Aorta (tissue), 4 donors: ENCODE measurements around the gene ZBTB38. TPM values are rescaled to one million over a fixed set of nuclear protein-coding genes. Genes with fewer than 3 reads are reported as not detected.

Experiments
- polyA plus RNA-seq, 2 donors: library from polyadenylated mRNA; stranded (reverse); fragments of 200-250 nt; gene quantifications; one replicate each; pipeline ENCODE4 v1.2.3, GENCODE V29; 2013
- total RNA-seq, 2 donors: library from RNA; stranded (reverse); fragmentation: NEBNext Ultra II Directional; extraction: Animal tissue kit (Norgen Biotek cat#: 25700); gene quantifications; one replicate each; pipeline ENCODE4 v1.2.1, GENCODE V29; 2021
- donor health status: healthy with polysubstance abuse.
- donor health status: Bipolar disorder and iron deficiency.
- donor health status: DM: no; HTN: no; CAD: no.
- donor health status: DM: yes; HTN: yes; CAD: no.

ZBTB38 gene
- total and polyA plus RNA-seq, 4 donors, result 21.2 to 139 (median 83.8) TPM

Other genes starting within 250 kb of the ZBTB38 start
- gene PXYLP1, start 136.7 kb upstream of the ZBTB38 start, total RNA-seq, result 10 to 100 TPM; 19.2 to 29.6 TPM
- 1 to 10 TPM; 3.8 to 5.8 TPM for gene PXYLP1, start 136.7 kb upstream of the ZBTB38 start, polyA plus RNA-seq
- 10 to 100 TPM; 25.5 to 26.1 TPM for gene RASA2, start 118.5 kb downstream of the ZBTB38 start, total RNA-seq
- 1 to 10 TPM; 6.9 to 7.8 TPM for gene RASA2, start 118.5 kb downstream of the ZBTB38 start, polyA plus RNA-seq